ENCODE measurements around the gene HRAS. TPM values are rescaled to one million over a fixed set of nuclear protein-coding genes. Genes with fewer than 3 reads are reported as not detected.
"Not testable (repeated sequence)": the region's sequence is repeated elsewhere in the genome, so short reads cannot be mapped to it uniquely, and the experiment has no call there.

The HRAS gene
- total RNA-seq, 1 donor from 2014 or later: 62.5 TPM

- intact Hi-C loops (cut with micrococcal nuclease): not testable (repeated sequence)
Measured at GRCh38 chr11:516918-517685, 18.3 kb downstream of the HRAS start.

- intact Hi-C loops (cut with micrococcal nuclease): no loop called here
Measured at GRCh38 chr11:516400-516799, 19.0 kb downstream of the HRAS start.

- intact Hi-C loops (cut with micrococcal nuclease): no loop called here
Measured at GRCh38 chr11:515131-515530, 20.2 kb downstream of the HRAS start.

GRCh38 chr11:514606-515005 is 20.8 kb downstream of the HRAS start:
- intact Hi-C loops (cut with micrococcal nuclease): no loop called here

GRCh38 chr11:512761-513595 is 22.4 kb downstream of the HRAS start:
- intact Hi-C loops (cut with micrococcal nuclease): no loop called here

GRCh38 chr11:508956-509355 is 26.4 kb downstream of the HRAS start:
- intact Hi-C loops (cut with micrococcal nuclease): no loop called here

GRCh38 chr11:507727-508515 is 27.5 kb downstream of the HRAS start:
- intact Hi-C loops (cut with micrococcal nuclease): loop anchor here (1.0 to 2.0 kb wide), 5 partner anchors 10 to 272 kb away; partner anchors contain the start of genes HRAS, PSMD13 and SIRT3

GRCh38 chr11:506995-507726 is 28.2 kb downstream of the HRAS start, which contains the start of gene RNH1:
Gene RNH1 (minus strand): TSS chr11:507242. CDS start chr11:502162, 5,080 bp downstream.
- intact Hi-C loops (cut with micrococcal nuclease): loop anchor here (1.0 to 2.0 kb wide), 9 partner anchors 11 to 271 kb away; partner anchors contain the start of genes DEAF1, HRAS, LMNTD2 and PSMD13

GRCh38 chr11:506238-506994 is 29.0 kb downstream of the HRAS start:
- intact Hi-C loops (cut with micrococcal nuclease): loop anchor here (1.0 to 2.0 kb wide), 6 partner anchors 54 to 189 kb away; partner anchors contain the start of genes DEAF1, LMNTD2, RASSF7 and TMEM80

GRCh38 chr11:504994-505344 is 30.4 kb downstream of the HRAS start:
- intact Hi-C loops (cut with micrococcal nuclease): no loop called here

GRCh38 chr11:504053-504993 is 31.1 kb downstream of the HRAS start:
- intact Hi-C loops (cut with micrococcal nuclease): no loop called here

GRCh38 chr11:503179-503981 is 32.0 kb downstream of the HRAS start:
- intact Hi-C loops (cut with micrococcal nuclease): no loop called here

GRCh38 chr11:502288-503178 is 32.8 kb downstream of the HRAS start:
- intact Hi-C loops (cut with micrococcal nuclease): no loop called here

GRCh38 chr11:501683-502287 is 33.6 kb downstream of the HRAS start:
- intact Hi-C loops (cut with micrococcal nuclease): no loop called here

- intact Hi-C loops (cut with micrococcal nuclease): no loop called here
Measured at GRCh38 chr11:501001-501682, 34.2 kb downstream of the HRAS start.
